Measurements from ENCODE around the gene PCDHA1.

DNA sequence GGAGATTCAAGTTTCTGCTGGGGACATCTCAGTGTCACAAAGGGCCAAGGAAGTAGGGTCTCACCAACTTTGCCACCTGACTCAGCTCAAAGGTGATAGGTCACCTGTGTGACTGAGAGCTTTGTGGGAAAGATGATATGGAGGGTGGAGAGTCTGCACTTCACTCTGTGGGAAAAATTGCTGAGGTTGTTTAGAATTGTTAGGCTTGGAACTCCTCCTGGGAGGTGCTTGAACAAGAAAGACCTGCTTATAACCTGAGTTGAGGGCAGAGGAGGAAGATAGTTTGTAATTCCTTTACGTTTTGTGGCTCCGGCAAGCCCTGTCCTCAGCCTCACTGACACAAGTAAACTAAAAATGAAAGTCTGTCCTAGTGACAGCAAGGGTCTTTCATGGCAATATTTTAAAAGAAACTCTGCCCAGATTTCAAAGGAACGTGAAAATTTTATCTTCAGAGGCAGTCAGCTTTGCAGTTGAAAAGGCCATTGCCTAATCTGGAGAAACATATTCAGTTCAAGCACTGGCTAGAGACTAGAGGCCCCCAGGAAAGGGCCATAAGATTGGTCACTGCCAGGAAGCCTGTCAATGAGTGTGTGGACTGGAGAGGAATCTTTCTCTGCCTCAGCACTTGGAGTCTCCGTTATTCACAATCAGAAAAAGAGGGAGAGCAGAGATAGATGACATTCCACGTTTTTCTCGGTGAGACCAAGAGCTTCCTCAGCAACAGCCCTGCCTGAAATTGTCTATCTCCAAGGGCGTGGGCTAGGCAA, 203.5 kb downstream of the PCDHA1 start:
- TF ChIP-seq GATA2 (IDR thresholded peaks at IDR 0.05; ENCODE audit: low read depth, low read length) (no peak), GATA3 (IDR thresholded peaks at IDR 0.05; ENCODE audit: low read depth, low read length) (no peak)
